NCI-H2196 (cell line): ENCODE measurements around the gene ZNF680.
"Not testable (repeated sequence)": the region's sequence is repeated elsewhere in the genome, so short reads cannot be mapped to it uniquely, and the experiment has no call there.

Experiments used
- DNase-seq: peaks from one replicate; lab custom pipeline; 2025; ENCODE audit not compliant: unreplicated experiment; lab: John Stamatoyannopoulos, UW

The ZNF680 gene

GRCh38 chr7:64557601-64558322 lies 5.1 kb downstream of the ZNF680 start:
- no peak for DNase-seq

DNA sequence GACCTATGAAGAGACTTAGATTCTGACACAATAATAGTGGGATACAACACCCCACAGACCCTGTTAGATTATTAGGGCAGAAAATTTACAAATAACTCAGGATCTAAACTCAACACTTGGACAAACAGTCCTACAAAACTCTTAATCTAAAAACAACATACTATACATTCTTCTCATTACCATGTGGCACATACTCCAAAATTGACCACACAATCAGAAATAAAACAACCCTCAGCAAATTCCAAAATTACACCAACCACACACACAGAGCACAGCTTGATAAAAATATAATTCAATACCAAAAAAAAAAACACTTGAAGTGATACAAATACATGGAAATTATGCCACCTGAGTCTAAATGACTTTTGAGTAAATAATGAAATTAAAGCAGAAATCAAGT lies 7.8 kb downstream of the ZNF680 start:
- DNase-seq = no peak

DNA sequence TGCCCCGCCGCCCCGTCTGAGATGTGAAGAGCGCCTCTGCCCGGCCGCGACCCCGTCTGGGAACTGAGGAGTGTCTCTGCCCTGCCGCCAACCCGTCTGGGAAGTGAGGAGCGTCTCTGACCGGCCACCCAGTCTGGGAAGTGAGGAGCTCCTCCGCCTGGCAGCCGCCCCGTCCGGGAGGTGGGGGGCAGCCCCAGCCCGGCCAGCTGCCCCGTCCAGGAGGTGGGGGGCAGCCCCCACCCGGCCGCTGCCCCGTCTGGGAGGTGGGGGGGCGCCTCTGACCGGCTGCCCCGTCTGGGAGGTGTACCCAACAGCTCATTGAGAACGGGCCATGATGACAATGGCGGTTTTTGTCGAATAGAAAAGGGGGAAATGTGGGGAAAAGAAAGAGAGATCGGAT lies 8.7 kb downstream of the ZNF680 start:
- not testable (repeated sequence) for DNase-seq

GRCh38 chr7:64551375-64552142 lies 11.3 kb downstream of the ZNF680 start:
- DNase-seq = no peak

DNA sequence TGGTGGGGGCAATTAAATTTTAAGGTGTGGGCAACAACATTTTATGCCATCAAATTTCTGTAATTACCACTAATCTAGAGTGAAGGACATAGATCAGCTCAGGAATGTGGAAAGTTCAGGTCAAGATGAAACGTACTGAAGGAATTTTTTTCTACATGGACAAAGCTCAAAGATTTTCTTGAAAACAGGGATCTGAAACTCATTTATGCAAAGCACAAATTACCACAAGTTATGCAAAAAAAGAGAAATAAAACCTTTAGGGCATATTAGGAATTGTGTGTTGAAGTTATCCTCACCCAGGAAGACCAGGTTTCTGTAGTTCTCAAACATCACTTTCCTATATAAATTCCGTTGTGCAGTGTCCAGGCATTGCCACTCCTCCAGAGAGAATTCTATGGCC lies 18.9 kb downstream of the ZNF680 start:
- DNase-seq = no peak

DNA sequence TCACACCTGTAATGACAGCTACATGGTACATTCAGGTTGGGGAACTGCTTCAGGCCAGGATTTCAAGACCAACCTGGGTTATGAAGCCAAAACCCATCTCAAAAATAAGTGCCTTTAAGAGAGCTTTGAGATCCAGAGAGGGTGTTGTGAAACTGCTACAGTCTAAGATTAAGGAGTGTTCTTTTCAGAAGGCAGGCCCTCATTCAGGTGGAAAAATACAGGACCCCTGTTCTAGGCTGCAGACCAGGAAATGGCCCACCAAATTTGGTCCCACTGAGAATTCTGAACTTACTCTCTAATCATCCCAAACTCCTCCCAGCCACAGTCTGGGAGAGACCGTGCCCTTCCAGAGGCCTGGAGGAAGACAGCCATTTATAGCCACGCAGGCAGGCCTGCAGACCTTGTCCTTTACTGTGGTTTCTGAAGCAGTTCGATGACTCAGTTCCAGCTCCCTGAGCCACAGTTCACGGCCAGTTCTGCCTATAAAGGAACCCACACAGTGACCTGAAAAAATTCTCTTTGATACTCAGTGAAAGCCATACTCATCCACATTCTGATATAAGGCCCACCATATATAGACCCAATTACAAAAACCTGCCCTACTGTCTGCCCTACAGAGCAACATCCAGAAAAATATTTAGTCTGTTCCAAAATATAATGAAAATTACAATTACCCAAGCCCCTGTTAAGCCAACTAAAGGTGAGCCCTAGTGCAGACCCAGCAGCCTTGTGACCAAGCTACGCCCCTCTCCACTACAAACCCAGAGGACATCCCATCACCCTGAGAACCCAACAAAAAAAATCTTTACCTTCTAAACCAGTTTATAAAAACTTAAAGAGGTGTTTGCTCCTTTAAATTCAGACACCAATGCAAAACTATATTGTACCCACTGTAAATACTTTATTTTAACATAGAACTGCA lies 21.2 kb downstream of the ZNF680 start:
- no peak for DNase-seq

GRCh38 chr7:64533756-64534155 lies 29.1 kb downstream of the ZNF680 start:
- no peak for DNase-seq

GRCh38 chr7:64528770-64529169 lies 34.1 kb downstream of the ZNF680 start:
- DNase-seq = no peak

- DNase-seq = no peak
Measured at GRCh38 chr7:64521409-64521984, 41.4 kb downstream of the ZNF680 start.

- no peak for DNase-seq
Measured at GRCh38 chr7:64516451-64516850, 46.4 kb downstream of the ZNF680 start.

GRCh38 chr7:64515781-64516180 lies 47.1 kb downstream of the ZNF680 start:
- no peak for DNase-seq

DNA sequence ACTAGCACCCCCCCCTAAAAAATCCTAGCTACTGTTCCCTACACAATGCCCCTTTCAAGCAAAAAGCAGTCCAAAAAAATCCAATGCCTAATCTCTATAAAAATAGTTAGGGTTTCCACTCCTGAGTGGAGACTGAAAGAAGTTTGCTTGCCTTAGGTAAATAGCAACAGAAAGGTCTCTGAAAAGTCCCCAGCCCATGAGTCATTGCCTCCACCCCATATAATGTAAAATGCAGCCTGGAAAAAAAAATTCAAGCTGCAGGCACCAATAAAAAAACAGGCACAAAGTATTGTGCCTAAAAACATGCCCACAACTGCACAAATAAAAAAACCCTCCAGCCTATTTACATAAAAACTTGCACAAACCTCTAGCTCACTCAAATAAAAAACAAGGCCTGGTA lies 47.5 kb downstream of the ZNF680 start:
- no peak for DNase-seq

DNA sequence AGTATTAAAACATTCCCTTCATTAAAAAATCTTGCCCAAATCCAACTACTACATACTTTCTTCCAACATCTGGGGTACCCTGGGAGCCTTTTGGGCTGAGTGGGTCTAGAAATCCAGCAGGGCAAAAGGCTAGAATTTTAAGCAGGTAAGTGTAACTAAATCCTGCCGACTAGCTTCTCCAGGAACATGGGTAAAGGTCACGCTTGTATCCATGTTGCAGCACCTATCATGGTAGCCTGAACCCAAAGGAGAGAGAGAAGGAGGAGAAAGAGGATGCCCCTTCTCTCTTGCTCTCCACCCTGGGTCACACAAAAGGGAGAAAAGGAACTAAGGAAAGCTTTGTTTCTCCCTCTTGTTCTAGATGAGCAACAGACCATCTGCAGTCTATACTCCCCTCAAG lies 53.3 kb downstream of the ZNF680 start:
- DNase-seq = no peak

DNA sequence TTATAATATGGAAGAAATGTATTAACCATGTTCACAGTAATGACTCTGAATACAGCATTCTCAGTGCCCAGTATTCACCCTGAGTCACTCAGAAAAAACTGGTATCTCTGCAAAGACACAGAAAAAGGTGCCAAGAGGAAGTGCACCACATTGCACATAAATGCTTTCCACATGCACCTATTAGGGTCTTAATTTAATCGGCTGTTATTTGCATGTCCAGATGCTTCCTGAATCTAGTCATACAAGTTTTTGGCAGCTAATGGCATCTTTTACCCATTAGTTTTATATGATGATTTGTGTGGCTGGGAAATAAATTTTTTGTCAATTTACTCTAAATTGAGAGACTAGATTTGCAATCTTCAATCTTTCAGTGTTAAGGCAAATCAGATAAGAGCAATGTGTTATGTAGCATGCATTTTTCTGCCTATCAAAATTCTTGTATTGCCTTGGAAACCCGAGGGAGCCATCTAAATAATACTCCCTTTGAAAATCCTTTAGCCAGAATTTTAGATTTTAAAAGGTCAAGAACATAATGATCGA lies 58.2 kb downstream of the ZNF680 start:
- DNase-seq = no peak

- no peak for DNase-seq
Measured at GRCh38 chr7:64498270-64498669, 64.6 kb downstream of the ZNF680 start.

- DNase-seq = no peak
Measured at GRCh38 chr7:64494912-64495461, 67.9 kb downstream of the ZNF680 start.

DNA sequence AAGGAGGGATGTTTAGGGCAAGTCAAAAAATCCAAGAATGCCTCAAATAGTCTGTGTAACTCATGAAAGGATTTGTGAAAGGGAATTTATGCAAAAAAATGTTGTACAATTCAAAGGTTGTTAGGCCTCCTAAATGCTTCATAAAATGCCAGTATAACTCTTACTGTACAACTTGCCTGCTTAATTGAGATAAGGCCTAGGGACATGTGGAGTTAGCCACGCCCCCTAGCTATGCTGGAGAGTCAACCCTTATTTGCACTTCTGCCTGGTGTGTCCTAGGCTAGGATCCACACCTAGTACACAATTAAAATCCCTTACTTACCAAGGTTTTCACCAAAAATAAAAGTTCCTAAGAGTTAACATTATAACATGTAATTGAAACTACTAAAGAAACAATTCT lies 77.2 kb downstream of the ZNF680 start:
- no peak for DNase-seq
